ENCODE results near the gene SYTL2.

- TF ChIP-seq CTCF (conservative IDR thresholded peaks at IDR 0.05; ENCODE audit: low read depth, low read length) (no peak), EZH2 (IDR thresholded peaks at IDR 0.05; ENCODE audit: low read length, unreplicated experiment) (no peak), EZH2phosphoT487 (IDR thresholded peaks at IDR 0.05; ENCODE audit: borderline replicate concordance, low read length) (no peak)
These were observed 85.3 kb downstream of the SYTL2 start for GRCh38 chr11:85725510-85726258.

All from PC-3 (cell line).